GM21619 (cell line): ENCODE results near the gene PET100.

ENCODE experiments used
- ATAC-seq: cut with Tn5 transposase; IDR thresholded peaks from one replicate; pipeline ENCODE4 v1.9.1; 2021; ENCODE audit not compliant: unreplicated experiment

PET100 gene

GRCh38 chr19:7677669-7678311 lies 48.2 kb downstream of the PET100 start:
- ATAC-seq = no peak

GRCh38 chr19:7678971-7679751 lies 49.6 kb downstream of the PET100 start:
- ATAC-seq = no peak

GRCh38 chr19:7679771-7680605 lies 50.4 kb downstream of the PET100 start:
- no peak for ATAC-seq

- no peak for ATAC-seq
These were observed 51.2 kb downstream of the PET100 start, which contains the start of gene TRAPPC5 for GRCh38 chr19:7680606-7681339. TSS of gene TRAPPC5 (plus strand) at chr19:7680833. CDS start at chr19:7682254, 1,421 bp downstream.
